Measurements from ENCODE around the gene SFTPA2.
"Not testable (repeated sequence)": the region's sequence is repeated elsewhere in the genome, so short reads cannot be mapped to it uniquely, and the experiment has no call there.

The SFTPA2 gene

GRCh38 chr10:79511891-79512583, 48.2 kb downstream of the SFTPA2 start, which contains the start of gene EIF5AL1:
TSS of gene EIF5AL1 (plus strand) at chr10:79512533. CDS start at chr10:79512650, 117 bp downstream.
- DNase-seq (ENCODE audit: low spot score) = not testable (repeated sequence)

GRCh38 chr10:79509934-79510508, 50.2 kb downstream of the SFTPA2 start:
- DNase-seq (ENCODE audit: low spot score) = not testable (repeated sequence)

GRCh38 chr10:79509306-79509933, 50.8 kb downstream of the SFTPA2 start:
- DNase-seq (ENCODE audit: low spot score) = not testable (repeated sequence)

GRCh38 chr10:79508245-79508644, 52.0 kb downstream of the SFTPA2 start:
- DNase-seq (ENCODE audit: low spot score) = not testable (repeated sequence)

GRCh38 chr10:79507440-79508167, 52.6 kb downstream of the SFTPA2 start:
- DNase-seq (ENCODE audit: low spot score) = no peak
